Stimulated activated CD8-positive, alpha-beta memory T cell treated with anti-CD3 and anti-CD28 coated beads, Interleukin-4, amount 100 ng/mL, for 24 hours (primary cell): ENCODE measurements around the gene TBC1D30.

Experiments used
- DNase-seq: peaks from one replicate; pipeline ENCODE4 v3.0.0-alpha.2; 2020; ENCODE audit warnings: low read depth

TBC1D30 gene

DNA sequence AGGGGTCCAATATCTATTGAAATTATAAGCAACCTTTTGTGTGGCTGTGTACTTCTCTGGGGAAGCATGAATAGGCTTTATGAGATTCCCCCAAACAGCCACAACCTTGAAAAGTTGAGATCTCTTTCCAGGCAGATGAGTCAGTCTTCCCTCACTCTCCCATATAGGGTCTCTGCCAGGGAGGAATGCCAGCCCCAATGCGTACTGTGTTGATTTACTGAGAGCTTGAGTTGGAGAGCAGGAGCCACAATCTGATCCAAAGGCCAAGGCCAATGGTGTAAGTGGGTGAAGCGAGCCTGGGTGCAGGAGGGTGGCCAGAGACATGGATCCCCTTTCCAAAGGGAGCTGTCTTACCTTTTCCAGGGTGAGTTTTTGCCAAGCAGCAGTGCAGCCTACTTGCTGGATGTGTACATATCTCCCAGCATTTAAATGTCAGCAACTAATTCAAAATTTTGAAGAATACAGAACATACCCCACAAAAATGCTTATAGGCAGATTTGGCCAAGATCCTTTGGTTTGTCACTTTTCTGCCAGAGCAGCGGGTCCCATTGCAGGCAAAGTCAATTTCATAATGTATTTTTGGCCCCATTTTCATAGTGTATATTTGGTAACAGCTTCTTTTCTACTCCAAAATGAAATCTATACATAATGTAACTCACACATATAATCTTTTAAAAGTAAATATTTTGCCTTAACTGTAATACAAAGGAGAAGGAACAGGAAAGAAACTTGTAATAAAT lies 88.2 kb downstream of the TBC1D30 start:
- no peak for DNase-seq

DNA sequence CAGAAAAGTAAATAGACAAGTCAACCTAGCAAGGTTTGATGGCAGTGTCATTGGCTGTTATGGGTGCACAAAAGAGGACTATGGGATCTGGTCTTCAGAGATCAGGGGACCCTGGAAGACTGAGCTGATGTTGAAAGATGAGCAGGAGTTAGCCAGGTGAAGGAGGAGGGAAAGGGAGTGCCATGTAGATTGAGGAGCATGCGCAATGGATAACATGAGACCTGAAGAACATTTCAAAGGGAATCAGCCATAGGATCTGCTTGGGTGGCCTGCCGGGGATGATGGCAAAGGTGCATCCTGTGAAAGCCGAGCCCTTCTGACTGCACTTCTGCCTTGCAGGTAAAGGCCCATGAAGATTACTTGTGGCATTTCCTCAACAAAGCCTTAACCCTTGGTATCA lies 90.8 kb downstream of the TBC1D30 start:
- DNase-seq = no peak

DNA sequence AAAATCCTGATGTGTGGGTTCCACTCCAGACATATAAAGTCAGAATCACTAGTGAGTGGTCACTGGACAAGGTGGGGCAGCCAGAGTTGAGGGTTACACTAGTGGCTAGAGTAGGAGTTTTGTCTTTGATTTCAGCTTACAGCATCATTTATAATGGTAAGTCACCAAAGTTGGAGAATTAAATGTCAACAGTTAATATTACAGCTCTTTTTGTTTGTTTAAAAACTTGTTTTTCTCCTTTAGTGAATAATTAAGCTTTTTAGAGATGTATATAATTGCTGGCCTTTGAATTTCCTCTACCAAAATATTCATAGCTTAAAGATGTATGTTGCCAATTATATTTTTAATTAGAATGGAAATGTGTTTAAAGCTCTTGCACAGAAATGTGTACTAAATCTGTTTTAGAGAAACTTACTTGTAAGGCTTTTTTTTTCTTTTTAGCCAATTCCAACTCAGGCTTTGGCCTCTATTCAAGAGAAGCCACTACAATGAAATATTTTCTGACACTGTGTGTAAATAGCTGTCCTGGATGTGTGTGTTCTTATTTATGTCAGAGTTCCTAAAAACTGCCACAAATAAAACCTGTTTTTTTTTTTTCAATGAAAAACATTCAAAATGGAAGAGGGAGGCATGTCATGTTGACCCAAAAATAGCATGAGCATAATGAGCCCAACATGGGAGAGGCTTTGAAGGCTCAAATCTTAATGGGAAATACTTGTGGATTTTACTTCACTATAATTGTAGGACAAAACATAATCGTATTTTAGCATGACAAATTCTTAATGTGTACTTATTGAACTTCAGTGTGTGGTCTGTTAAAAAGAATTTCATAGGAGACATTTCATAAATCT lies 92.2 kb downstream of the TBC1D30 start:
- no peak for DNase-seq

DNA sequence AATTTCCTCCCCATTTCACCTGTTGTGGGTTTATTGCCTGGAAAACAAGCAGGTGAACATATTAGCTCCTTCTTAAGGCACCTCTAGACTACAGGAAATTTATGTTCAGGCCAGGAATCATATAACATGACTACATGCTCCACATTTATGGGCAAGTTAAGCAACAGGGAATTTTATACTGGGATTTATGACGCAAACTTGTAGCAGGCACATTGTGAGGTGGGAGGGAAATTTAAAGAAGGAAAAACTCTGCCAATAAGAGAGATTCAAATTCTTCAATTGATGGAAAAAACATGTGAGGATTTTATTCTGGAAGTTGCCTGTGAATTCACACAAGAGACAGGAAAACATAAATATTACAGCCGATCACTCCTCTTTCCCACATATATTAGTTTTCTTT lies 93.9 kb downstream of the TBC1D30 start:
- DNase-seq = no peak

DNA sequence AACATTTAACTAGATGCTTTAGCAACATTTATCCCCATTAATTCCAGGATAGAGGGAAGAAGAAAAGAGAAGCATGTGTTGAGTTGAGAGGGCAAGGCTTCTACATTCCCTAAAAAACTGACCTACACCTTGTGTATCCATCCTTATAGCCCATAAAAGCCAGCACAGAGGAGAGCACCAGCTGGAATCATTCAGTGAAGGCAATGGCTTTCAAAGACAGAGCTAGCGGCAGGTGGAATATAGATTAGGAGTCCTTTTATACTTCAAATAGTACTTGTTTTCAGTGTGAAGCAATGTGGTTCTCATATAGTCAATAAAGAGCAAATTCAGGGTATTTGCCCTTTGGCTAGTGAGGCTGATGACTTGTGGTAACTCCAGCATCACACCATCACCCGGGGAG lies 94.4 kb downstream of the TBC1D30 start:
- no peak for DNase-seq

DNA sequence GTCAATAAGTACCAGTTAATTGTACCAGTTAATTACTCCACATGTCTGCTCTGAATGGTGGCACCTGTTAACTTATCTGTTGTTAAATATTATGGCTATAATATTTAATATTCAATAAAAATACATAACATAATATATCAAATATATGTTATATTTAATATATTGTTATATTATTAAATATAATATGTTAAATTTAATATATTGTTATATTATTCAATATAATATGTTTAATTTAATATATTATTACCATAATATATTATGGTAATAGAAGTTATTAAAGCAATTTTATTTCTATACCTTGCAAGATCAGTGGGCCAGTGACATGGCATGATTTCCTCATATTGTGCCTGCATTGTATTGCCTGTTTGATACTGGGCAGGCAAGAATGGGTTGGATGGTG lies 98.4 kb downstream of the TBC1D30 start:
- no peak for DNase-seq

DNA sequence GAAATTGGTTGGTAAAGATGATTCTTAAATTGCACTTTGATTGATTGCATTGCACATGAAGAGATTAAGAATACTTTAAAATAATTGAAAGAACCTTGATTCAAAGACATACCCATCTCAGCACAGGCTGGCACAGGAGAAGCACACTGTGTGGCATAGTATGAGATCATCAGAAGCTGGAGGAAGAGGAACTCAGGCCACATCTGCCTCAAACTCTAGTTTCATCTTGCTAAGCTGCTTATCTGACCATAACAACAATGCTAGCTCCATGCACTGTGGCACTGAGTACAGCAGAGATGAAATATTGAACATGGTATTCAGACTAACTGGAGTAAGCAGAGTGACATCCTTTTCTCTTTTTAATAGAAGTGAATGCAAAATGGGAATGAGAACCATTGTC lies 99.1 kb downstream of the TBC1D30 start:
- no peak for DNase-seq
